ENCODE results near the gene TAP2. TPM values are rescaled to one million over a fixed set of nuclear protein-coding genes. Genes with fewer than 3 reads are reported as not detected.
A peak's percentile ranks its signal among the peaks of the same experiment; 100 is the strongest.

The TAP2 gene
- total and polyA plus RNA-seq, 2 of the 13 experiments (the other 11 are each of a cell fraction or from before 2014, with no cell fraction given) = 10.3 to 17.6 TPM

DNA sequence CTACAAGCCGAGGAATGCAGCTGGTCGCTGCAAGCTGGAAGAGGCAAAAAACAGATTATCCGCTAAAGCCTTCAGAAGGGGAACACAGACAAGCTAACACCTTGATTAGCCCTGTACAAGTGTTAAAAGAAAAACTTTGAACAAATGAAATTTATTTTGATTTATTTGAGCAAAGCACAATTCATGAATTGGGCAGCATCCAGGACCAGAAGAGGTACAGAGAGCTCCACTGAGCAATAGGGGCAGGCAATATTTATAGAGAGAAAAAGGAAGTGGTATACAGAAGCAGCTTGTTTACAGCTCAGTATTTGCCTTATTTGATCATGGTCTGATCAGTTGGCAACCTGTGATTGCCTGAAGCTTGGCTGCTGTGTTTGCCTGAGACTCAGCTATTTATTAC is 39.4 kb downstream of the TAP2 start:
- intact Hi-C loops (cut with micrococcal nuclease; ENCODE audit: unreplicated experiment) = loop anchor here (10.0 kb wide), 1 partner anchor 554 kb away; no protein-coding TSS in a partner anchor
- ChIA-PET CTCF (ENCODE audit: low intra/inter-chr PET ratio, low total read pairs) (no interaction called here), POLR2A (no interaction called here)
- FAIRE-seq (no peak), ATAC-seq (no peak), DNase-seq (ENCODE audit: low spot score) (no peak)
- Histone ChIP-seq H3K9ac (ENCODE audit: insufficient read depth, low read depth, low read length) (no peak overlapping the region), H3K9me3 (ENCODE audit: low read length) (no peaks in the 10 kb centered on the region), H3K79me2 (ENCODE audit: insufficient read depth, low read length) (no peaks in the 10 kb centered on the region), H3K27ac (ENCODE audit: extremely low read length, insufficient read depth, low read length) (no peak overlapping the region), H3K36me3 (replicated peaks in 1 of 2; ENCODE audit: control insufficient read depth in 1 of 2, insufficient read depth in 2 of 2, low read length in 2 of 2) (no peaks in the 10 kb centered on the region), H4K20me1 (ENCODE audit: insufficient read depth, low read length) (no peaks in the 10 kb centered on the region), H3K4me1 (ENCODE audit: insufficient read depth, low read length) (peaks cover 15% of the 10 kb centered on the region), H3K27me3 (ENCODE audit: control insufficient read depth in 1 of 2, insufficient read depth in 2 of 2, low read length in 2 of 2) (peaks cover 0 to 23% of the 10 kb centered on the region in 2 experiments; a peak in 3 of 5 replicates), H2AFZ (ENCODE audit: low read length) (no peak overlapping the region), H3K4me3 (replicated peaks in 1 of 3; ENCODE audit: insufficient read depth in 1 of 3, low read depth in 2 of 3, low read length in 3 of 3) (no peak overlapping the region), H3K4me2 (ENCODE audit: low read depth, low read length) (no peak overlapping the region)
- 44% methylated on average over 3 of the region's 3 CpGs for WGBS (ENCODE audit: low lambda C conversion rate)
- in situ Hi-C loops (cut with HindIII; ENCODE audit: extremely low pct_ligation_motif_present, low pct_unique_long_range_greater_than_20kb) = loop anchor here (5.0 to 25.0 kb wide), 3 partner anchors 387 to 712 kb away; no protein-coding TSS in a partner anchor
- TF ChIP-seq ZNF549 (CRISPR knock-in tag; IDR thresholded peaks at IDR 0.05) (0 out of 2 replicates have a peak, but pooled peaks have one; percentile 63), ATM (IDR thresholded peaks at IDR 0.05; ENCODE audit: borderline replicate concordance) (no peak), KDM5B (CRISPR knock-in tag; IDR thresholded peaks at IDR 0.05; ENCODE audit: borderline replicate concordance) (no peak)
- TF ChIP-seq, protein P1, sequence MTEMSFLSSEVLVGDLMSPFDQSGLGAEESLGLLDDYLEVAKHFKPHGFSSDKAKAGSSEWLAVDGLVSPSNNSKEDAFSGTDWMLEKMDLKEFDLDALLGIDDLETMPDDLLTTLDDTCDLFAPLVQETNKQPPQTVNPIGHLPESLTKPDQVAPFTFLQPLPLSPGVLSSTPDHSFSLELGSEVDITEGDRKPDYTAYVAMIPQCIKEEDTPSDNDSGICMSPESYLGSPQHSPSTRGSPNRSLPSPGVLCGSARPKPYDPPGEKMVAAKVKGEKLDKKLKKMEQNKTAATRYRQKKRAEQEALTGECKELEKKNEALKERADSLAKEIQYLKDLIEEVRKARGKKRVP (CRISPR knock-in tag; IDR thresholded peaks at IDR 0.05) = no peak
- BruUV-seq (replicated peaks) = no TSS peak

DNA sequence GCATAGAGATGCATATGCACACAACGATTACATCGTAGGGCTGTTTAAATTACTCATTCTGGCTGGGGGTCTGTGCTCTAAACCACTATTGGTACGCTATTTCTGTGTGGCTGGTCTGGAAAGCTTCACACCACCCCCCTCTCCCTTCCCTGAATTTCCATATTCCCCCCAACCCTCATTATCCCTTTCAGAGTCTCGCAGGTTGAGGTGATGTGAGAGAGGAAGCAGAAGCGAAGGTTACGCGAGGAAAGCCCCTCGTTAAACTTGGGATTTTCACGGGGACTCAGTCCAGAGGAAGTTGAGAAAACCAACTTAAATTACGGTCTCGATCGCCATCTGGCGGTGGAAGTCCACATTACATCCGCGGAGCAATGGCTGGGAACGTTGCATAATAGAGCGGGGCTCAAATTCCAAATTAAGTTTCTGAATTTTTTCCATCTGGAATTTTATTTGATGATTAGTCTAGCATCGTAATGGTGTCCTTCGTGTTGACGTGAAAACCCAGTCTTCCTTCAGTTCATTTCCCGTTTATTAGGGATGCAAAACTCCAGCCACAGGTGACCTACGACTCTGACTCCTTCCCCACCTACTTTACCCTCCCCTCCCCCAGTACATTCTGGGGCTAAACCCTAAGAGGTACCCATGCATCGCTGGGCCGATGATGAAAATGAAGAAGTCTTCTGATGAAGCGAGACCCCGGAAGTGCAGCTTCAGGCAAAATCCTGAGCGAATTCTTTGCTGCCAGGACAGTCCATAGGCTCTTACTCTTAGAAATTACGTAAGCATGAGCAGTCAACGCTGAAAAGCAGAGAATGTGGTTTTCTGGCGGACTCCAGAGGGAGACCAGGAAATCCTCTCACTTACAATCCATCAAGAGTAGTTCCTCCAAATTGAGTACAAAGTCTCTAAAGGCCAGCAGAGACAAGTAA is 41.4 kb downstream of the TAP2 start:
- Histone ChIP-seq H3K4me3 (replicated peaks in 1 of 3; ENCODE audit: insufficient read depth in 1 of 3, low read depth in 2 of 3, low read length in 3 of 3) (peak overlapping the region in 2 of 3 experiments; percentile 23 to 48; a peak in 3 of 6 replicates), H3K4me2 (ENCODE audit: low read depth, low read length) (peak overlapping the region; percentile 68), H4K20me1 (ENCODE audit: insufficient read depth, low read length) (no peaks in the 10 kb centered on the region), H2AFZ (ENCODE audit: low read length) (peak overlapping the region; percentile 39), H3K36me3 (replicated peaks in 1 of 2; ENCODE audit: control insufficient read depth in 1 of 2, insufficient read depth in 2 of 2, low read length in 2 of 2) (no peaks in the 10 kb centered on the region), H3K9ac (ENCODE audit: insufficient read depth, low read depth, low read length) (no peak overlapping the region), H3K27me3 (ENCODE audit: control insufficient read depth in 1 of 2, insufficient read depth in 2 of 2, low read length in 2 of 2) (peaks cover 0 to 40% of the 10 kb centered on the region in 2 experiments; a peak in 3 of 5 replicates), H3K27ac (ENCODE audit: extremely low read length, insufficient read depth, low read length) (no peak overlapping the region), H3K9me3 (ENCODE audit: low read length) (no peaks in the 10 kb centered on the region), H3K4me1 (ENCODE audit: insufficient read depth, low read length) (peaks cover 15% of the 10 kb centered on the region), H3K79me2 (ENCODE audit: insufficient read depth, low read length) (no peaks in the 10 kb centered on the region)
- no TSS peak for BruUV-seq (replicated peaks)
- CTCF ChIA-PET (ENCODE audit: low intra/inter-chr PET ratio, low total read pairs) = interaction anchor here (1.0 to 2.1 kb wide), 6 partner anchors 71 to 1216 kb away, joined by 3 to 18 read pairs (median 4); no protein-coding TSS in a partner anchor
- DNase-seq (ENCODE audit: low spot score) (peak; percentile 57), FAIRE-seq (peak; percentile 98), ATAC-seq (peak; percentile 77)
- POLR2A ChIA-PET = no interaction called here
- in situ Hi-C loops (cut with HindIII; ENCODE audit: extremely low pct_ligation_motif_present, low pct_unique_long_range_greater_than_20kb) (loop anchor here (5.0 to 25.0 kb wide), 3 partner anchors 385 to 710 kb away; no protein-coding TSS in a partner anchor), intact Hi-C loops (cut with micrococcal nuclease; ENCODE audit: unreplicated experiment) (loop anchor here (1.0 to 10.0 kb wide), 3 partner anchors 71 to 552 kb away; no protein-coding TSS in a partner anchor)
- WGBS (ENCODE audit: low lambda C conversion rate) = 6% methylated on average over 30 of the region's 30 CpGs
- 0 out of 2 replicates have a peak, but pooled peaks have one; percentile 42 for TF ChIP-seq SPEN (CRISPR knock-in tag; IDR thresholded peaks at IDR 0.05; ENCODE audit: low read depth)
- peak; percentile 41 for TF ChIP-seq HNRNPK (IDR thresholded peaks at IDR 0.05; ENCODE audit: low read depth, low read length, poor library complexity, severe bottlenecking)
- TF ChIP-seq SMC3 (IDR thresholded peaks at IDR 0.05; ENCODE audit: low read length) = peak; percentile 88
- TF ChIP-seq PCBP2 (optimal IDR thresholded peaks at IDR 0.05; ENCODE audit: low read depth, low read length, poor library complexity, severe bottlenecking) = no peak
- 0 out of 2 replicates have a peak, but pooled peaks have one; percentile 31 for TF ChIP-seq GABPB1 (CRISPR knock-in tag; IDR thresholded peaks at IDR 0.05)
- TF ChIP-seq ZNF124 (CRISPR knock-in tag; IDR thresholded peaks at IDR 0.05) = no peak
- TF ChIP-seq ARID3A (IDR thresholded peaks at IDR 0.05; ENCODE audit: low read depth, low read length) = peak; percentile 47; the same call in 1 of the 2 replicates
- no peak for TF ChIP-seq NKX3-1 (CRISPR knock-in tag; IDR thresholded peaks at IDR 0.05)
- TF ChIP-seq AKAP8 (CRISPR knock-in tag; IDR thresholded peaks at IDR 0.05) = 0 out of 2 replicates have a peak, but pooled peaks have one; percentile 57
- TF ChIP-seq ZBTB7B (CRISPR knock-in tag; IDR thresholded peaks at IDR 0.05) = no peak
